Sigmoid colon (tissue), 4 donors: ENCODE results near the gene SFXN5.

Experiments used
- CTCF ChIP-seq, 4 experiments: fragments of 450-650 bp in 3 of 4; fragments of 200-600 bp in 1 of 4; IDR thresholded peaks; one replicate each; pipeline ENCODE4 v1.5.1; 2016 to 2019; ENCODE audit warnings: antibody characterized with exemption in 4 of 4, mild to moderate bottlenecking in 3 of 4, moderate library complexity in 2 of 4
- EP300 ChIP-seq, 4 donors: sonication (generic); formaldehyde crosslinking; IDR thresholded peaks; one replicate each; pipeline ENCODE4 v1.6.1; 2017; ENCODE audit warnings: antibody characterized with exemption in 4 of 4
- POLR2A ChIP-seq, 2 donors: fragments of 450-650 bp; IDR thresholded peaks; one replicate each; pipeline ENCODE4 v1.6.1; 2016; ENCODE audit warnings: antibody characterized with exemption in 2 of 2, mild to moderate bottlenecking in 2 of 2, moderate library complexity in 2 of 2
- POLR2AphosphoS5 ChIP-seq, 4 donors: sonication (generic); formaldehyde crosslinking; IDR thresholded peaks; one replicate each; pipeline ENCODE4 v1.6.1; 2017; ENCODE audit warnings: antibody characterized with exemption in 4 of 4

DNA sequence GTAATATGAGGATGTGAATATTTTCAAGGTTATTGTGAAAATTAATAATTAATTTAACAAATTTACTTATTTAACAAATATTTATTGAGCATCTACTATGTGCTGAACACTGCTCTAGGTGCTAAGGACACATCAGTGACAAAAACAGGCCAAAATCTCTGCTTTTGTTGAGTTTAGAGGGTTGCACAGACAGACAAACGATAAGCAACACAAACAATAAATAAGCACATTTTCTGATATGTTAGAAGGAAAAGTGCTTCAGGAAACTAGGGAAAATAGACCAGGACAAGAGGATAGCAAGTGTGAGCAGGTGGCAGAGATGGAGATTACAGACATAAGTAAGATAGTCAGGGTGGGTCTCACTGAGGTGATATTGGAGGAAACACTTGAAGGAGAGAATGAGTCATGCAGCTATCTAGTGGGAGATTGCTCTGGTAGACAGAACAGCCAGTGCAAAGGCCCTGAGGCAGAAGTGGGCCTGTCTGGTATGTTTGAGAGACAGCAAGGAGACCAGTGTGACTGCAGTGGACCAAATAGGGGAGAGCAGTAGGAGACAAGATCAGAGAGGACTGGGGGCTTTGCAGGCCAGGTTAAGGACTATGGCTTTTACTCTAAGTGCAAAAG is 38.3 kb downstream of the SFXN5 start:
- TF ChIP-seq POLR2AphosphoS5 (IDR thresholded peaks at IDR 0.05): no peak
- TF ChIP-seq CTCF (IDR thresholded peaks at IDR 0.05): no peak
- TF ChIP-seq POLR2A (IDR thresholded peaks at IDR 0.05): no peak
- no peak for TF ChIP-seq EP300 (IDR thresholded peaks at IDR 0.05)
